ENCODE data around the gene TRAPPC2B. TPM values are rescaled to one million over a fixed set of nuclear protein-coding genes. Genes with fewer than 3 reads are reported as not detected.

The TRAPPC2B gene
- total RNA-seq, 1 experiment from 2014 or later: 6.3 TPM

GRCh38 chr19:57355916-57356315 lies 7.4 kb upstream of the TRAPPC2B start:
- no peak for TF ChIP-seq CTCF (IDR thresholded peaks at IDR 0.05; ENCODE audit: unreplicated experiment)
- Mint-ChIP-seq H3K4me3 (ENCODE audit: unreplicated experiment) (no peak overlapping the region), H3K4me1 (ENCODE audit: insufficient read depth, unreplicated experiment) (peaks cover 21% of the 10 kb centered on the region), H3K9me3 (ENCODE audit: unreplicated experiment) (peaks cover 7% of the 10 kb centered on the region), H3K36me3 (ENCODE audit: insufficient read depth, unreplicated experiment) (peaks cover 53% of the 10 kb centered on the region), H3K27ac (ENCODE audit: low read depth, unreplicated experiment) (no peak overlapping the region), H3K27me3 (ENCODE audit: insufficient read depth, unreplicated experiment) (no peaks in the 10 kb centered on the region)
- POLR2A ChIA-PET: no interaction called here
- BruUV-seq (replicated peaks): no TSS peak
- no peak for DNase-seq (ENCODE audit: unreplicated experiment)
- intact Hi-C loops (cut with micrococcal nuclease): no loop called here
- CTCF ChIA-PET: interaction anchor here (1.1 kb wide), 1 partner anchor 50 kb away, joined by 3 read pairs; no protein-coding TSS in a partner anchor

GRCh38 chr19:57357406-57357805 lies 5.9 kb upstream of the TRAPPC2B start:
- intact Hi-C loops (cut with micrococcal nuclease): no loop called here
- H3K36me3 Mint-ChIP-seq (ENCODE audit: insufficient read depth, unreplicated experiment): peaks cover 50% of the 10 kb centered on the region
- no peak overlapping the region for H3K4me3 Mint-ChIP-seq (ENCODE audit: unreplicated experiment)
- POLR2A ChIA-PET: interaction anchor here (0.5 kb wide), 1 partner anchor 588 kb away, joined by 3 read pairs; no protein-coding TSS in a partner anchor
- no TSS peak for BruUV-seq (replicated peaks)
- H3K27ac Mint-ChIP-seq (ENCODE audit: low read depth, unreplicated experiment): no peak overlapping the region
- H3K9me3 Mint-ChIP-seq (ENCODE audit: unreplicated experiment): peaks cover 7% of the 10 kb centered on the region
- CTCF ChIA-PET: interaction anchor here (0.5 to 1.3 kb wide), 4 partner anchors 9 to 77 kb away, joined by 3 to 8 read pairs (median 4); partner anchors contain the start of gene ZNF460
- TF ChIP-seq CTCF (IDR thresholded peaks at IDR 0.05; ENCODE audit: unreplicated experiment): no peak
- peaks cover 13% of the 10 kb centered on the region for H3K4me1 Mint-ChIP-seq (ENCODE audit: insufficient read depth, unreplicated experiment)
- no peaks in the 10 kb centered on the region for H3K27me3 Mint-ChIP-seq (ENCODE audit: insufficient read depth, unreplicated experiment)
- DNase-seq (ENCODE audit: unreplicated experiment): no peak

- TF ChIP-seq CTCF (IDR thresholded peaks at IDR 0.05; ENCODE audit: unreplicated experiment): no peak
- Mint-ChIP-seq H3K9me3 (ENCODE audit: unreplicated experiment) (peaks cover 7% of the 10 kb centered on the region), H3K27me3 (ENCODE audit: insufficient read depth, unreplicated experiment) (no peaks in the 10 kb centered on the region), H3K27ac (ENCODE audit: low read depth, unreplicated experiment) (no peak overlapping the region), H3K4me1 (ENCODE audit: insufficient read depth, unreplicated experiment) (peaks cover 8% of the 10 kb centered on the region), H3K4me3 (ENCODE audit: unreplicated experiment) (no peak overlapping the region), H3K36me3 (ENCODE audit: insufficient read depth, unreplicated experiment) (peaks cover 58% of the 10 kb centered on the region)
- BruUV-seq (replicated peaks): no TSS peak
- ChIA-PET POLR2A (interaction anchor here (1.0 kb wide), 1 partner anchor 8 kb away, joined by 3 read pairs; the partner anchor contains the start of gene ZNF304), CTCF (no interaction called here)
- no peak for DNase-seq (ENCODE audit: unreplicated experiment)
- intact Hi-C loops (cut with micrococcal nuclease): no loop called here
Measured at GRCh38 chr19:57359300-57359699, 4.1 kb upstream of the TRAPPC2B start.

- Mint-ChIP-seq H3K27me3 (ENCODE audit: insufficient read depth, unreplicated experiment) (no peaks in the 10 kb centered on the region), H3K9me3 (ENCODE audit: unreplicated experiment) (no peaks in the 10 kb centered on the region), H3K4me3 (ENCODE audit: unreplicated experiment) (peak overlapping the region; percentile 98), H3K36me3 (ENCODE audit: insufficient read depth, unreplicated experiment) (peaks cover 31% of the 10 kb centered on the region), H3K27ac (ENCODE audit: low read depth, unreplicated experiment) (peak overlapping the region; percentile 99), H3K4me1 (ENCODE audit: insufficient read depth, unreplicated experiment) (peaks cover 8% of the 10 kb centered on the region)
- POLR2A ChIA-PET: interaction anchor here (0.5 to 2.8 kb wide), 16 partner anchors 11 to 1000 kb away, joined by 3 to 29 read pairs (median 5); partner anchors contain the start of genes ZNF211, ZNF304, ZNF548 and ZNF749
- intact Hi-C loops (cut with micrococcal nuclease): loop anchor here (2.0 kb wide), 1 partner anchor 84 kb away; no protein-coding TSS in a partner anchor
- CTCF ChIA-PET: interaction anchor here (0.6 kb wide), 2 partner anchors 12 to 124 kb away, joined by 4 to 5 read pairs; partner anchors contain the start of gene ZNF304
- no peak for DNase-seq (ENCODE audit: unreplicated experiment)
- BruUV-seq (replicated peaks): no TSS peak
- TF ChIP-seq CTCF (IDR thresholded peaks at IDR 0.05; ENCODE audit: unreplicated experiment): no peak
Measured at GRCh38 chr19:57362419-57362818, 932 bp upstream of the TRAPPC2B start.

Measured in MCF 10A (cell line).